A549 (cell line): ENCODE data around the gene LMF1. TPM values are rescaled to one million over a fixed set of nuclear protein-coding genes. Genes with fewer than 3 reads are reported as not detected.

ENCODE experiments used
- ATAC-seq, 2 experiments: fragments of 200-7000 bp in 1 of 2; fragments of >200 bp in 1 of 2; cut with Nextera tagmentation in 1 of 2; cut with Tn5 transposase in 1 of 2; 3 replicates each; pipeline versions ENCODE4 v1.8.0 to v1.9.1; 2018 to 2020; ENCODE audit warnings: mild to moderate bottlenecking in 1 of 2, moderate library complexity in 1 of 2
- CTCF ChIA-PET: fragments of 300-600 bp; sonication (Branson Sonifier 250); formaldehyde crosslinking; extraction: SDS; loops from one replicate; lab custom pipeline; 2021; ENCODE audit warnings: antibody characterized with exemption, inconsistent platforms; lab: Yijun Ruan, JAX
- POLR2A ChIA-PET: fragments of 350-600 bp; formaldehyde crosslinking; extraction: SDS; loops from one replicate; lab custom pipeline; 2021; ENCODE audit warnings: antibody characterized with exemption, inconsistent platforms; lab: Yijun Ruan, JAX
- DNase-seq, 2 experiments: peaks; one replicate each; pipeline versions ENCODE4 v3.0.0 to v3.0.0-alpha.2; 2011 to 2016; ENCODE audit warnings: low read depth in 1 of 2, low spot score in 1 of 2
- FAIRE-seq: peaks from 2 replicates; lab custom pipeline; 2011; peaks lifted over from hg19 to GRCh38; lab: Jason Lieb, UNC
- H3K27ac ChIP-seq, 2 experiments: fragments of >200 bp; sonication (Bioruptor Twin); formaldehyde crosslinking; 3 replicates each; pipeline ENCODE4 v1.5.1; 2016 to 2017
- H3K4me1 ChIP-seq: fragments of >200 bp; sonication (Bioruptor Twin); formaldehyde crosslinking; 3 replicates; pipeline ENCODE4 v1.6.1; 2016
- H3K4me2 ChIP-seq: fragments of >200 bp; sonication (Bioruptor Twin); formaldehyde crosslinking; 3 replicates; pipeline ENCODE4 v1.6.1; 2016
- H3K4me3 ChIP-seq: fragments of >200 bp; sonication (Bioruptor Twin); formaldehyde crosslinking; 3 replicates; pipeline ENCODE4 v1.5.1; 2016
- H3K9me3 ChIP-seq: fragments of >200 bp; sonication (Bioruptor Twin); formaldehyde crosslinking; 3 replicates; pipeline ENCODE4 v1.6.1; 2016
- BHLHE40 ChIP-seq: IDR thresholded peaks from 2 replicates; pipeline ENCODE4 v1.6.1; 2012; ENCODE audit warnings: low read depth, low read length, inconsistent platforms
- CBX2 ChIP-seq: fragments of 200-600 bp; sonication (generic); IDR thresholded peaks from 2 replicates; pipeline ENCODE4 v1.6.1; 2016; ENCODE audit warnings: low read depth, mild to moderate bottlenecking, borderline replicate concordance
- CHD4 ChIP-seq: fragments of 200-600 bp; sonication (generic); IDR thresholded peaks from 2 replicates; pipeline ENCODE4 v1.6.1; 2016; ENCODE audit warnings: antibody characterized with exemption, mild to moderate bottlenecking, borderline replicate concordance
- EHF ChIP-seq: fragments of 250-450 bp; sonication (Bioruptor Pico); IDR thresholded peaks from 2 replicates; pipeline ENCODE4 v1.5.0; 2020; ENCODE audit warnings: mild to moderate bottlenecking
- ELK1 ChIP-seq: fragments of 150-350 bp; IDR thresholded peaks from 2 replicates; pipeline ENCODE4 v1.6.1; 2014; ENCODE audit warnings: low read depth, mild to moderate bottlenecking, low read length
- EP300 ChIP-seq, 2 experiments: fragments of >200 bp; sonication (Bioruptor Twin); formaldehyde crosslinking; IDR thresholded peaks; 2 replicates in 1 of 2; 3 replicates in 1 of 2; pipeline ENCODE4 v1.6.1; 2016 to 2017
- ESRRA ChIP-seq: fragments of 150-350 bp; IDR thresholded peaks from 2 replicates; pipeline ENCODE4 v1.6.1; 2014; ENCODE audit warnings: mild to moderate bottlenecking, low read length, borderline replicate concordance
- FOSB ChIP-seq: fragments of 250-450 bp; sonication (Bioruptor Pico); IDR thresholded peaks from 2 replicates; pipeline ENCODE4 v1.5.0; 2020; ENCODE audit warnings: mild to moderate bottlenecking, moderate library complexity
- FOSL2 ChIP-seq, 2 experiments: fragments of 450-650 bp in 1 of 2; fragments of >200 bp in 1 of 2; sonication (Bioruptor Twin) in 1 of 2; formaldehyde crosslinking; IDR thresholded peaks; 2 replicates each; pipeline versions ENCODE4 v1.5.0 to v1.6.1; 2016 to 2020; ENCODE audit warnings: mild to moderate bottlenecking in 1 of 2, moderate library complexity in 1 of 2
- HES2 ChIP-seq: fragments of >200 bp; sonication (Bioruptor Twin); formaldehyde crosslinking; IDR thresholded peaks from 2 replicates; pipeline ENCODE4 v1.6.1; 2016
- HOXA7 ChIP-seq: fragments of 250-450 bp; sonication (Bioruptor Pico); IDR thresholded peaks from 2 replicates; pipeline ENCODE4 v1.5.0; 2020; ENCODE audit warnings: mild to moderate bottlenecking, moderate library complexity
- HOXB13 ChIP-seq: fragments of 250-450 bp; sonication (Bioruptor Pico); IDR thresholded peaks from 2 replicates; pipeline ENCODE4 v1.5.0; 2020; ENCODE audit warnings: low read depth, mild to moderate bottlenecking, moderate library complexity
- HOXB5 ChIP-seq: fragments of 250-450 bp; sonication (Bioruptor Pico); IDR thresholded peaks from 2 replicates; pipeline ENCODE4 v1.5.0; 2020; ENCODE audit warnings: mild to moderate bottlenecking, moderate library complexity
- JUN ChIP-seq, 2 experiments: fragments of >200 bp; sonication (Bioruptor Twin); formaldehyde crosslinking; IDR thresholded peaks; 2 replicates in 1 of 2; 3 replicates in 1 of 2; pipeline ENCODE4 v1.6.1; 2016 to 2017
- JUNB ChIP-seq: fragments of >200 bp; sonication (Bioruptor Twin); formaldehyde crosslinking; IDR thresholded peaks from 2 replicates; pipeline ENCODE4 v1.6.1; 2016
- MAX ChIP-seq: IDR thresholded peaks from 2 replicates; pipeline ENCODE4 v1.6.1; 2012
- NR3C1 ChIP-seq: fragments of >200 bp; sonication (Bioruptor Twin); formaldehyde crosslinking; IDR thresholded peaks from 3 replicates; pipeline ENCODE4 v1.6.1; 2017
- PBX3 ChIP-seq: IDR thresholded peaks from 2 replicates; pipeline ENCODE4 v1.6.1; 2012
- PHF8 ChIP-seq: fragments of 200-600 bp; sonication (generic); IDR thresholded peaks from 2 replicates; pipeline ENCODE4 v1.6.1; 2016; ENCODE audit warnings: low read depth, mild to moderate bottlenecking, antibody characterized with exemption, moderate library complexity, borderline replicate concordance
- POLR2A ChIP-seq: IDR thresholded peaks from 2 replicates; pipeline ENCODE4 v1.6.1; 2012; ENCODE audit warnings: mild to moderate bottlenecking, low read length
- RAD21 ChIP-seq, 2 experiments: fragments of >200 bp in 1 of 2; sonication (Bioruptor Twin) in 1 of 2; formaldehyde crosslinking in 1 of 2; IDR thresholded peaks in 1 of 2; conservative IDR thresholded peaks in 1 of 2; 2 replicates in 1 of 2; 3 replicates in 1 of 2; pipeline ENCODE4 v1.6.1; 2012 to 2018; ENCODE audit warnings: inconsistent platforms in 1 of 2
- SREBF2 ChIP-seq: fragments of 450-650 bp; IDR thresholded peaks from 2 replicates; pipeline ENCODE4 v1.6.1; 2014; ENCODE audit warnings: mild to moderate bottlenecking, moderate library complexity
- WGBS: methylation state at CpG from one replicate; pipeline ENCODE4 v1.1.6; 2017; ENCODE audit errors: missing lambda C conversion rate; 5-methylcytosine and 5-hydroxymethylcytosine counted together
- polyA plus RNA-seq, 4 experiments: library from polyadenylated mRNA; depleted of rRNA in 3 of 4; stranded (reverse); fragments of >200 nt; fragmentation: RNase III in 1 of 4; extraction: RNeasy Plus Mini Kit Qiagen cat#74134 plus additional on column Dnase treatment in 1 of 4; gene quantifications; 2 replicates in 3 of 4; 3 replicates in 1 of 4; pipeline ENCODE4 v1.2.3, GENCODE V29; 2011 to 2017
- TF ChIP-seq, protein P1 (sequence below): fragments of >200 bp; sonication (Bioruptor Twin); formaldehyde crosslinking; IDR thresholded peaks from 3 replicates; pipeline ENCODE4 v1.6.1; 2016

The LMF1 gene
- polyA plus RNA-seq, 2 of the 4 experiments (the other 2 are of a cell fraction), result 8.8 to 10.9 TPM

- FAIRE-seq (no peak), DNase-seq (no peak), ATAC-seq (no peak)
- H3K4me2 ChIP-seq, result no peak overlapping the region
- CTCF ChIA-PET, result no interaction called here
- POLR2A ChIA-PET, result no interaction called here
- 93% methylated on average over 32 of the region's 32 CpGs for WGBS
- no peaks in the 10 kb centered on the region for H3K4me1 ChIP-seq
- TF ChIP-seq NR3C1 (no peak), FOSL2 (IDR thresholded peaks at IDR 0.05) (no peak), FOSL2 (CRISPR knock-in tag; IDR thresholded peaks at IDR 0.05) (no peak), CBX2 (no peak), HOXA7 (no peak), EHF (no peak), HES2 (no peak), PHF8 (no peak), PBX3 (no peak), JUN (IDR thresholded peaks at IDR 0.05) (no peak), SREBF2 (no peak), CHD4 (no peak), ESRRA (no peak), HOXB13 (no peak), EP300 (IDR thresholded peaks at IDR 0.05) (no peak), JUNB (no peak)
- TF ChIP-seq, protein P1, sequence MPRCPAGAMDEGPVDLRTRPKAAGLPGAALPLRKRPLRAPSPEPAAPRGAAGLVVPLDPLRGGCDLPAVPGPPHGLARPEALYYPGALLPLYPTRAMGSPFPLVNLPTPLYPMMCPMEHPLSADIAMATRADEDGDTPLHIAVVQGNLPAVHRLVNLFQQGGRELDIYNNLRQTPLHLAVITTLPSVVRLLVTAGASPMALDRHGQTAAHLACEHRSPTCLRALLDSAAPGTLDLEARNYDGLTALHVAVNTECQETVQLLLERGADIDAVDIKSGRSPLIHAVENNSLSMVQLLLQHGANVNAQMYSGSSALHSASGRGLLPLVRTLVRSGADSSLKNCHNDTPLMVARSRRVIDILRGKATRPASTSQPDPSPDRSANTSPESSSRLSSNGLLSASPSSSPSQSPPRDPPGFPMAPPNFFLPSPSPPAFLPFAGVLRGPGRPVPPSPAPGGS, result no peak
- no peak overlapping the region for H3K4me3 ChIP-seq
- H3K9me3 ChIP-seq, result peaks cover 11% of the 10 kb centered on the region
- H3K27ac ChIP-seq, result no peak overlapping the region
Observed at GRCh38 chr16:921321-921905, 49.4 kb downstream of the LMF1 start.

DNA sequence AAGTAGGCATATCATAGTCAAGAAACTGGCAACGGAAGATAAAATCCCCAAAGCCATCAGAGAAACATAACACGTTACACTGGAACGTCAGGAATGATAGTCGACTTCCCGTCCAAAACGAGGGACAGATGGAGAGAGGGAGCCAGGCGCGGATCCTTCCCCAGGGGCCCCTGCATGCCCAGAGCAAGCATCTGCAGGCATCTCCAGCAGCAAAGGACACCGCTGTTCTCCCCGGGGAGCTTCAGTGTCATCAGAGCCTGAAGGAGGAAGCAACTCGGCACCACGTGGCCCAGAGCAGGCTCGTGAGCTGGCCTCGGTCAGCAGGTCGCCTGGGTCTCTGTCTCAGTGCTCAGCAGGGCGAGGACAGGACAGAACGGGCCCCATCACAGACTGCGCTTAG is 50.1 kb downstream of the LMF1 start:
- TF ChIP-seq MAX (no peak), SREBF2 (no peak), BHLHE40 (no peak), CHD4 (no peak), FOSB (CRISPR knock-in tag) (no peak), CBX2 (no peak), ELK1 (no peak), EHF (no peak), EP300 (IDR thresholded peaks at IDR 0.05) (no peak), JUNB (no peak), PHF8 (no peak), HOXB5 (no peak), RAD21 (conservative IDR thresholded peaks at IDR 0.05 in 1 of 2, IDR thresholded peaks at IDR 0.05 in 1 of 2) (no peak), POLR2A (no peak)
- Histone ChIP-seq H3K4me3 (no peak overlapping the region), H3K4me2 (no peak overlapping the region), H3K4me1 (no peaks in the 10 kb centered on the region), H3K9me3 (peaks cover 5% of the 10 kb centered on the region), H3K27ac (no peak overlapping the region)
- WGBS, result 89% methylated on average over 18 of the region's 18 CpGs
- DNase-seq, result no peak
- no peak; a peak in 1 of 6 replicates for ATAC-seq
- ChIA-PET CTCF (no interaction called here), POLR2A (no interaction called here)
- FAIRE-seq, result no peak
